HUES6 (cell line): ENCODE measurements around the gene TSPAN18.

Experiments used
- H3K27ac ChIP-seq: 2 replicates; pipeline ENCODE4 v1.7.0; 2013; ENCODE audit warnings: low read depth, mild to moderate bottlenecking, low read length, inconsistent platforms
- H3K27me3 ChIP-seq: 2 replicates; pipeline ENCODE4 v1.6.1; 2013; ENCODE audit warnings: low read length; ENCODE audit not compliant: control insufficient read depth, insufficient read depth
- H3K36me3 ChIP-seq: 2 replicates; pipeline ENCODE4 v1.6.1; 2013; ENCODE audit warnings: low read length; ENCODE audit not compliant: control insufficient read depth, insufficient read depth
- H3K4me1 ChIP-seq: 2 replicates; pipeline ENCODE4 v1.6.1; 2013; ENCODE audit warnings: low read length; ENCODE audit not compliant: control insufficient read depth, insufficient read depth
- H3K4me3 ChIP-seq: 2 replicates; pipeline ENCODE4 v1.5.1; 2013; ENCODE audit warnings: low read depth, low read length
- H3K9ac ChIP-seq: one replicate; pipeline ENCODE4 v1.6.1; 2013; ENCODE audit warnings: mild to moderate bottlenecking, low read length
- H3K9me3 ChIP-seq: 2 replicates; pipeline ENCODE4 v1.6.1; 2013; ENCODE audit warnings: low read depth, low read length; ENCODE audit not compliant: control insufficient read depth, insufficient read depth

TSPAN18 gene

DNA sequence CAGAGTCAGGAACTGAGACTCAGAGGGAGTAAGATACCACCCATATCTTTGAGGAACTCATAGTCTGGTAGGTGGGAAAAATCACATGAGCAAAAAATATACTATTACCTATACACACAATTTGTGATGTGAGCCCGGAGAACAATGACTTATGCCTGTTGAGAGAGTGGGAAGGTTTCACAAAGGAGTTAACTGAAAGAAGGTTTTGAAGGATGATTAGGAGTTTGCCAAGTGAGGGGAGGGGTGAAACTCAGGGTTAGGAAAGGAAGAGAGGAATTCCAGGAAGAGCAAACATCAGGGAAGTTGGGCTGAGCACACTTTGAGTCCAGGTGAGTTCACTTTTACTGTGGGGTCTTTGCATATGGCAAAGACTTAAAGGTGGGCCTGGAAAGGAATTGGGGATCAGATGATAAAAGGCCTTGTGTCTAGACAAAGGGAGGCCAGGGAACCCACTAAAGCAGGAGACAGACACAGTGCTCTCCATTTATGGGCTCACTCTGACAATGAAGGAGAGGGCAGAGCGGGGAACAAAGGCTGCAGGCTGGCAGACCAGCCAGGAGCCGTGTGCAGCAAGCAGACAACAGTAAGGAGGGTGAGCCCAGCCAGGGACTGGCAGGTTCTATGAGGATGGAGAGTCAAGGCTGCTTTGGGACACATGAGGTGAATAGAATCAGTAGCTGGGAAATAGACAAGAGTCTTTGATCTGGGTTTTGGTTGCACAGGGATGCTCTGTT, 33.1 kb downstream of the TSPAN18 start:
- peaks cover 44% of the 10 kb centered on the region for H3K4me1 ChIP-seq
- H3K4me3 ChIP-seq, result no peak overlapping the region
- peaks cover 7% of the 10 kb centered on the region for H3K9me3 ChIP-seq
- H3K27ac ChIP-seq, result no peak overlapping the region
- H3K36me3 ChIP-seq, result peaks cover 6% of the 10 kb centered on the region; the same call in 1 of the 2 replicates
- no peak overlapping the region for H3K9ac ChIP-seq
- H3K27me3 ChIP-seq, result peaks cover 3% of the 10 kb centered on the region; the same call in 1 of the 2 replicates

DNA sequence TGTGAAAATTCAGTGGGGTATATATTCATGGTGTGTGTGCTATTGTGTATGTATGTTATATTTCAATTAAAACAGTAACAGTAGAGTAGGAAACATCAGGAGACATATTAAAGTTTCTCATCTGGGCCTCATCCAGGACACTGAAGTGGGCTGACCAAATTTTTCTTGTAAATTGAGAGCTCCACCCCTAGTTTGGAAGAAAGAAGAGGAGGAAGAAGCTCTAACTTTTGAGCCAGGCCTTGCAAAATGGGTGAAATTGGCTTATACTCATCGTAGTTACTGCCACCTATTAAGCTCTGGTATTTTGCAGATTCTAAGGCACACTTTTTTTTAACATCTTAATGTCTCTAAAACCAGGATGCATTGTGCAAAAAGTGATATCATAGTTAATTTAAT, 33.7 kb downstream of the TSPAN18 start:
- H3K27me3 ChIP-seq, result no peaks in the 10 kb centered on the region
- no peak overlapping the region for H3K9ac ChIP-seq
- H3K36me3 ChIP-seq, result peaks cover 10% of the 10 kb centered on the region
- H3K4me1 ChIP-seq, result peaks cover 38% of the 10 kb centered on the region
- no peak overlapping the region for H3K27ac ChIP-seq
- H3K9me3 ChIP-seq, result peaks cover 7% of the 10 kb centered on the region
- H3K4me3 ChIP-seq, result no peak overlapping the region

DNA sequence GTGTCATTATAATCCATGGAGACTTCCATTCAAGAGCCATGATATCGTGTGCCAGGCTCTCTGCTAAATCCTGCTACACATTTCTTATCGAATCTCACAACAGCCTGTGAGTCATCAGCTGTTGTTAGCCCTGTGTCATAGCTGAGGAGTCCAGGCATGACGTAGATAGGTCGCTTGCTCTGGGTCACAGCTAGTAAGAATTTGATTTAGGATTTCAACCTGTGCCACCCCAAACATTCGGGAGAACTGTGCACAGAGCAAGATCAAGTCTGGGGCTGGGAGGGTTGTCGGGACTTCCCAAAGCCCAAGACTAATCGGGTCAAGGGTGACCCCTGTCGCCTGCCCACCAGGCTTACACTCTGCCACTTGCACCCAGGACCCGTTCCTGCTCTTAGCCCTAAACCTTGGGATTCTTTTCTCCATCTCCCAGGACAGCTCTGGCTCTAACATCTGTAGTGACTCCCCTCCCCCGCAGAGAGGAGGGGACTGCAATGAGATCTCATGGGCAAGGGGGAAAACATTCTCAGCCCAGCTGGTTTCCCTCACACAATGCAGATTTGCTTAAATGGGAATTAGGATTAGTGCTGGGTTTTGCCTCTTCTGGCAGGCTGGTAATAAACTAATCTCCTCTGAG, 34.3 kb downstream of the TSPAN18 start:
- Histone ChIP-seq H3K9ac (no peak overlapping the region), H3K4me1 (peaks cover 38% of the 10 kb centered on the region), H3K27me3 (no peaks in the 10 kb centered on the region), H3K9me3 (peaks cover 7% of the 10 kb centered on the region), H3K4me3 (no peak overlapping the region), H3K27ac (no peak overlapping the region; the same call in 1 of the 2 replicates), H3K36me3 (peaks cover 11% of the 10 kb centered on the region)

DNA sequence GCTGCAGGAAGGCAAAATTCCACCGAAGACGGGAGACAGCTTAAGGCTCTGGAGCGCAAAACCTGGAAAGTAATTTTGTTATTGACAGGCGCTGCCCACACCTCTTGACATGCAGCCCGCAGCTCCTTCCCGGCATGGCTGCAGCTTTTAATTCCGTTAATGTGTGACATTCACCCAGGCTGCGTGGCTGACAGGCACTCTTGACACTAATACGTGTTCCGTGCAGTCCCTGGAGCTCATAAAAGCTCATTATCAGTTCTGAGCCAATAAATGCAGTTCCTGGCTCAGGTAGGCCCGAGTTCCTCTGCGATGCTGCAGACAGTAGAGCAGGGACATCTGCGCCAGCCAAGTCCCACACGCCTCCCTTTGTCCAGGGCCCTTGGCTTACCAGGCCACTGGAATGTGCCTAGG, 34.8 kb downstream of the TSPAN18 start:
- H3K9ac ChIP-seq, result peak overlapping the region; percentile 7
- H3K27ac ChIP-seq, result no peak overlapping the region; the same call in 1 of the 2 replicates

DNA sequence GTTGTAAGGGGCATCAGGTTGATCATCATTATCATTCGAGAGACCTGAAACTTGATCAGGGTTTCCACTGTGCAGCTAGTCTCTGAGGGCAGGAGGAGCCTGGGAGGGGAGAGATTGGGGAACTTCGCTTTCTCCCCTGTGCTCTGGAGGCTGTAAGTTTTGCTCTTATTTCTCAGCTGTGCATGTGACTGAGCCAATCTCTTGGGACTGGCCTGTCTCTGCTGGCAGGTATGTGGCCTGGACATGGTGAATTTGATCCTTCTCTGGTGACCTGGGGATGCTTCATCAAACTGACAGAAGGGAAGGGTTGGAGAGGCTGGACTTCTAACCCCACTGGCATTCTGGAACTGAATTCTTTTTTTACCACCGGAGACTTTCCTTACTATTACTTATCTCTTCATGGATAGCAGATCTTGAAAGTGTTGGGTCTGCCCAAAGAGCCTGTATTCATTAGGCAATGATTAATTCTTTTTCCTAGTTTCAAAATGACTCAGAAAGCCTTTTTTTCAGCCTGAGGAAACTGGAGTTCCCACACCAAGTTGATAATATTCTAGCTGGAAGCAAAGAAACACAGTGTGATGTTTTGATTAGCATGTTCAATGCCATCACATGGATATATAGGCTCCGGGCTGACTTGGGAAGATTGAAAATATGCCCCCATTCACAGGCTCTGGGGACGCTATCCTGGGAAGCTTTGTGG, 36.5 kb downstream of the TSPAN18 start:
- peaks cover 10% of the 10 kb centered on the region; the same call in 1 of the 2 replicates for H3K9me3 ChIP-seq
- no peak overlapping the region for H3K9ac ChIP-seq
- H3K4me3 ChIP-seq, result no peak overlapping the region
- H3K4me1 ChIP-seq, result peaks cover 47% of the 10 kb centered on the region
- H3K27ac ChIP-seq, result no peak overlapping the region
- H3K27me3 ChIP-seq, result no peaks in the 10 kb centered on the region
- peaks cover 20% of the 10 kb centered on the region for H3K36me3 ChIP-seq

More for the DNA sequence above, 34.8 kb downstream of the TSPAN18 start:
- peaks cover 7% of the 10 kb centered on the region for H3K9me3 ChIP-seq
- no peaks in the 10 kb centered on the region for H3K27me3 ChIP-seq
- H3K36me3 ChIP-seq, result peaks cover 11% of the 10 kb centered on the region
- no peak overlapping the region for H3K4me3 ChIP-seq
- peaks cover 43% of the 10 kb centered on the region for H3K4me1 ChIP-seq

DNA sequence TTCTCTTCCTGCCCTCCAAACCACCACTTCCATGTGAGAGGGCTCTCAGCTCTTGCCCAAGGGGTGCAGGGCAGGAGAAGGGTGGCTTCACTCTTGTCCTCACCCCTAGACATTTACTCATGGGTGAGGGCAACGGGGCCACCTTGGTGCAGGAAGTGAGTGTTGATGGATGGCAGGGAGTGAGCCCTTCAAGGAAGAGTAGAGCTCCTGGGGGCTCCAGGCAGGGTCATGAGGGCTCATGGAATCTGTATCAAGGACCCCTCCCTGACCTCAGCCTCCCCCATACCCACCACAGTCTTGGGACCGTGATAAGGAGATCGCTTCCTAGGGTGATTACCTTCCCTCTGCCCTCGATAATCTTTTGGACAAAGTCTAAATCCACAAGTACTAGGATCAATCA, 37.8 kb downstream of the TSPAN18 start:
- Histone ChIP-seq H3K9me3 (peaks cover 10% of the 10 kb centered on the region; the same call in 1 of the 2 replicates), H3K4me3 (no peak overlapping the region), H3K27ac (no peak overlapping the region), H3K9ac (no peak overlapping the region), H3K36me3 (peaks cover 20% of the 10 kb centered on the region), H3K27me3 (no peaks in the 10 kb centered on the region), H3K4me1 (peaks cover 47% of the 10 kb centered on the region)

DNA sequence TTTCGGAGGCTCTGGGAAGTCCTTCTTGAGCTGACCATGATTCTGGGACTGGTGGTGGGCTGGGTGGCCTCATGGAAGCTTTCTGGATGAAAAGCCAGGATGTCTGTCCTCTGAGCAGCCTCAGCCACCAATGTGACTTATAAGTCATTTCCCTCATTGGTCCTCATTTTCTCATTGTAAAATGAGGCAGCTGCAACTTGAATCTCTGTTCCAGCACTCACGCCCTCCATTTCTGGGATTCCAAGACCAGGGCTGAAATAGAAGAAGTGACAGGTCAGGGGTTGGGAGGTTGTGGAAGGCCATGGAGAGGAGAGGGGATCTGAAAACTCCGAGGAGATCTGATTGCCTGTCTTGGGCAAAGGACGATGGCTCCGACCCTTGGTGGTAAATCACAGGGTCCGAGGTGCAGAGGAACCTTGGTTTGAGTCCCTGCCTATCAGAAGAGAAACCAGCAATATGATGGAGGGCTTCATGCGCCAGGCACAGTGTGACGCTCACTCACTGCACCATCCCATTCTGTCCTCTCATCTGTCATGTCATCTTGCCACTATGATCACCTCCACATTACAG, 38.3 kb downstream of the TSPAN18 start:
- Histone ChIP-seq H3K4me1 (peaks cover 45% of the 10 kb centered on the region), H3K36me3 (peaks cover 20% of the 10 kb centered on the region), H3K9ac (no peak overlapping the region), H3K9me3 (peaks cover 10% of the 10 kb centered on the region; the same call in 1 of the 2 replicates), H3K27ac (no peak overlapping the region), H3K4me3 (no peak overlapping the region), H3K27me3 (no peaks in the 10 kb centered on the region)

DNA sequence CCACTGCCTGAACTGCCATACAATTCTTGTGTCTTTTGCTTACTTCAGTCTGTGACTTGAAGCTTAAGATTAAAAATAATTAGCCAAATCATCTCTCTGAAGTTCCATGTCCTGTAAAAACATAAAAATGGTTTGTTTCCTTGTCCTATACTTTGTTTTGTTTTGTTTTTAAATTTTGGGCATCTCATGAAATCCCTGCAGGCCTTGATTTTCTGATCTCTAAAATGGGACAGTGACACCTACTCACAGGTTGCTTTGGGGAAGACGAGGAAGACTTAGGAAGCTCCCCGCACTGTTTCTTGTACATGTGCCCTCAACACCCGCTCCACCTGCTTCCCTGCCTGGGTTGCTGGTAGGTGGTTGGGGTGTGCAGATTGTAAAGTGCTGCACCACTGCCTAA, 38.9 kb downstream of the TSPAN18 start:
- Histone ChIP-seq H3K27ac (no peak overlapping the region), H3K9me3 (peaks cover 10% of the 10 kb centered on the region; the same call in 1 of the 2 replicates), H3K4me3 (no peak overlapping the region), H3K36me3 (peaks cover 20% of the 10 kb centered on the region), H3K9ac (peak overlapping the region; percentile 10), H3K27me3 (no peaks in the 10 kb centered on the region), H3K4me1 (peaks cover 42% of the 10 kb centered on the region)

DNA sequence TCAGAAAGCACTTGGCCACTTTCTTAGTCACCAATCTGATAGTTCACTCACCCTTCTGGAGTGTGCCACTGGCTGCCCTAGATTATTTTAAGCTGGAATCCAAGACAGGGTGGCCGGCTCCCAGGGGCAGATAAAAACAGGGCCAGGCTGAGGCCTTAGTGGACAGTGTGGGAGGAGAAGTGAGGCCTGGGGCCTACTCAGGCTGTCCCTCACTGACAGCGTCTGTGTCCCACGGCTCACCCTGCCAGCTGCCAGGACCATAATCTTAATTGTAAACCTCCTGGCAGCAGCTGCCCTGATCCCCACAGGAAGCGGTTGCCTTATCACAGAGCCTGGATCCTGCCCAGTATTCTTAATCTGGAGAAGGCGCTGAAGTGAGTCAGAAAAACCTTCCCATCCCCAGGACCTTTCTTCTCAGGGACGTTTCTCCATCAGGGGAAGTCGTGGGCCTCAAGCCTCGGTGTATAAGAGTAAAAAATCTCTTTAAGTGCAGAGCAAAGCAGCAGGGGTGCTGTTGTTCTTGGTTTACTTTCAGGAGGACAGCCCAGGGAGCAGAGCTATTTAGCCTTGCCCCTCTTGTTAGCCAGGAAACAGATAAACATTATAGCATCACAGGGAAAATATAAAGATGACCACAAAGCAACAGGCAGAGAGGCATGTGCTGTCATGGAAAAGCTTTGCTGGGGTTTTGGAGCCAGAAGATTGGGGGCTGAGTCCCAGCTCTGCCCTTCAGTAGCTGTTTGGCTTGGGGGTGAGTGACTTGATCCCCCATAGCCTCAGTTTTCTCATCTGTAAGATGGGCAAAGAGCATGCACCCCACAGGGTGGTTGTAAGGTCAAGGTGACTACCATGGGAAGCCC, 39.6 kb downstream of the TSPAN18 start:
- Histone ChIP-seq H3K4me3 (no peak overlapping the region), H3K9me3 (peaks cover 10% of the 10 kb centered on the region; the same call in 1 of the 2 replicates), H3K36me3 (peaks cover 20% of the 10 kb centered on the region), H3K4me1 (peaks cover 35% of the 10 kb centered on the region), H3K27me3 (no peaks in the 10 kb centered on the region), H3K27ac (no peak overlapping the region; the same call in 1 of the 2 replicates), H3K9ac (peak overlapping the region; percentile 10)

DNA sequence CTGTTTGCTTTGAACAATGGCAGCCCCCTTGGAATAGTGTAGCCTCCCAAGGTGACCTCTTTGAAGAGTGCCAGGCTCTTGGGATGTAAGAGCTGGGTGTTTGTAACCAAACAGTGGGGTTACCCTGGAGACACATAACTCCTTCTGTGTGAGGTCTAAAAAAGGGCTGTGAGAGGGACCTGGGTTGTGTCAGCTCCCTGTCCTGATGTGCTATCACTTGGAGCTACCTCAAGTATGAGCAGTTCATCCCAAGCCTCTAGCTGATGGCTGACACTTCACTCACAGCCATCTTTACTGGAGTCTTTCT, 40.2 kb downstream of the TSPAN18 start:
- Histone ChIP-seq H3K9ac (no peak overlapping the region), H3K4me1 (peaks cover 29% of the 10 kb centered on the region), H3K27me3 (no peaks in the 10 kb centered on the region), H3K9me3 (peaks cover 10% of the 10 kb centered on the region; the same call in 1 of the 2 replicates), H3K36me3 (peaks cover 20% of the 10 kb centered on the region), H3K27ac (no peak overlapping the region), H3K4me3 (no peak overlapping the region)
